ENCODE data around the gene RAB11FIP3.

DNA sequence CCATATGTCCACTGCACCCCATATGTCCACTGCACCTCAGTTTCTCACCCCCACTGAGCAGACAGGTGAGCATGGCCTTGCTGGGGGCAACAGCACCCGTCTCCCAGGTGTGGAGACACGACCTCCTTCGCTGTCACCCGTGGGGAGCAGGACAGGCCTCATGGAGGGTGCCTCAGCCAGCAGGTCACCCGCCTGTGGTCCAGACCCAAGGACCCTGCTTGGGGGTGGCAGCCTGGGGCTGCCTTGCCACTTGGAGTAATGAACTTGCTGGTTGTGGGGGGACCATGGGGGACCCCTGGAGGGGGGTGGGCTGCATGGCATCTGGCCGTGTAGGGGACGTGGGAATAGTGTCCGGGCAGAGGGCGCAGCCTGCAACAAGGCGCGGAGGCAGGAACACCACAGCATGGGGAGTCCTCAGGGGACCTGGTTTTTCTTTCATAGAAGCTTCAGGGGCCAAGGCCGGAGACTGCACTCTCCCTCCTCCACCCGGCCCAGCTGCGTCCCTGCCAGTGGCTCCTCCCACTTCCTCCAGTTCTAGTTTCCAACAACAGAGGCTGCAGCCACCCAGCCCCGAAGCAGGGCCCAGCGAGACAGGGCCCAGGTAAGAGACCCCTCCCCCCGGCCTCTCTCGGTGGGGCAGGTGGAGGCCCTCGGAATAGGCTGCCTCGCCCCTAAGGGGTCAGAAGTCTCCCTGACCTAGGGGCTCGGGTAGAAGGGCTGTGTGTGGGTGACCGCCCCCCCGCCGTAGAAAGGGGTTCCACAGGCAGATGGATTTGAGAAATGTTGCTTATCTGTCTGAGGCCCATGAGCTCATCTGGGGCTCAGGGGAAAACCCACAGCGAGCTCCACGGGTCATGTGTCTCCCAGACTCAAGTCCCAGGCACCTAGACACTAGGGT lies 141.3 kb downstream of the RAB11FIP3 start, which contains the start of gene NHLRC4:
- TF ChIP-seq, protein P1, sequence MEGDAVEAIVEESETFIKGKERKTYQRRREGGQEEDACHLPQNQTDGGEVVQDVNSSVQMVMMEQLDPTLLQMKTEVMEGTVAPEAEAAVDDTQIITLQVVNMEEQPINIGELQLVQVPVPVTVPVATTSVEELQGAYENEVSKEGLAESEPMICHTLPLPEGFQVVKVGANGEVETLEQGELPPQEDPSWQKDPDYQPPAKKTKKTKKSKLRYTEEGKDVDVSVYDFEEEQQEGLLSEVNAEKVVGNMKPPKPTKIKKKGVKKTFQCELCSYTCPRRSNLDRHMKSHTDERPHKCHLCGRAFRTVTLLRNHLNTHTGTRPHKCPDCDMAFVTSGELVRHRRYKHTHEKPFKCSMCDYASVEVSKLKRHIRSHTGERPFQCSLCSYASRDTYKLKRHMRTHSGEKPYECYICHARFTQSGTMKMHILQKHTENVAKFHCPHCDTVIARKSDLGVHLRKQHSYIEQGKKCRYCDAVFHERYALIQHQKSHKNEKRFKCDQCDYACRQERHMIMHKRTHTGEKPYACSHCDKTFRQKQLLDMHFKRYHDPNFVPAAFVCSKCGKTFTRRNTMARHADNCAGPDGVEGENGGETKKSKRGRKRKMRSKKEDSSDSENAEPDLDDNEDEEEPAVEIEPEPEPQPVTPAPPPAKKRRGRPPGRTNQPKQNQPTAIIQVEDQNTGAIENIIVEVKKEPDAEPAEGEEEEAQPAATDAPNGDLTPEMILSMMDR (conservative IDR thresholded peaks at IDR 0.05; ENCODE audit: low read length): no peak
- TF ChIP-seq EZH2phosphoT487 (IDR thresholded peaks at IDR 0.05; ENCODE audit: borderline replicate concordance, low read depth, low read length): no peak

Measured in OCI-LY7 (cell line).